Skeletal muscle satellite cell (primary cell): ENCODE results near the gene ZMIZ1.

Experiments used
- H3K27me3 ChIP-seq: 2 replicates; pipeline ENCODE4 v1.7.0; 2013; ENCODE audit warnings: low read length; ENCODE audit not compliant: control insufficient read depth, insufficient read depth
- H3K36me3 ChIP-seq: 2 replicates; pipeline ENCODE4 v1.7.0; 2013; ENCODE audit warnings: mild to moderate bottlenecking, control low read depth, low read length; ENCODE audit not compliant: insufficient read depth
- H3K4me1 ChIP-seq: 2 replicates; pipeline ENCODE4 v1.7.0; 2013; ENCODE audit warnings: low read length; ENCODE audit not compliant: control insufficient read depth, insufficient read depth
- H3K4me2 ChIP-seq: 2 replicates; pipeline ENCODE4 v1.7.0; 2013; ENCODE audit warnings: mild to moderate bottlenecking, low read length
- H3K4me3 ChIP-seq: 2 replicates; pipeline ENCODE4 v1.7.0; 2013; ENCODE audit warnings: low read length
- H3K9ac ChIP-seq: 2 replicates; pipeline ENCODE4 v1.7.0; 2013; ENCODE audit warnings: mild to moderate bottlenecking, low read depth, low read length, moderate library complexity
- H3K9me3 ChIP-seq: replicated peaks from 2 replicates; pipeline ENCODE4 v1.7.0; 2013; ENCODE audit warnings: mild to moderate bottlenecking, control low read depth, low read length

Gene ZMIZ1

GRCh38 chr10:79142522-79143309 is 74.0 kb downstream of the ZMIZ1 start:
- Histone ChIP-seq H3K4me2 (no peak overlapping the region), H3K27me3 (no peaks in the 10 kb centered on the region), H3K4me3 (no peak overlapping the region), H3K9ac (no peak overlapping the region), H3K9me3 (no peaks in the 10 kb centered on the region), H3K4me1 (peaks cover 71% of the 10 kb centered on the region), H3K36me3 (peaks cover 68% of the 10 kb centered on the region)

DNA sequence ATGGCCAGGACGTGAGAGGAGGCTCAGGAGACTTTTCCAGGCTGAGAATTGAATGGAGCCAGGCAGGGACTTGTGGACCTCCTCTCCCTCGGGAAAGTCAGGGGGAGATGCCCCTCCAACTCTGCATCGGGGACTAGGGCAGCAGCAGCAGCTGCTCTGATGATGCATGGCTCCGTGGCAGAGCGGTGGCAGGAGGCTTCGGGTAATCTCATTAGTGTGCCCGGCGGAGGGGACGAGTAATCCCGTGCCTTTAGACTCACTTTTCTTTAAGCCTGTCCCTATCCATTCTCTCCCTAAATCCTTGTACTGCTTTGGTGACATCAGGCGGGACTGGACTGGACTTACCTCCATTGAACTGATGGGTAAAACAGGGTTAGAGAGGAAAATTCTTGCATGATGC is 75.1 kb downstream of the ZMIZ1 start:
- Histone ChIP-seq H3K4me3 (no peak overlapping the region), H3K36me3 (peaks cover 72% of the 10 kb centered on the region), H3K4me2 (no peak overlapping the region), H3K4me1 (peaks cover 71% of the 10 kb centered on the region), H3K27me3 (no peaks in the 10 kb centered on the region), H3K9ac (no peak overlapping the region), H3K9me3 (no peaks in the 10 kb centered on the region)

- Histone ChIP-seq H3K4me1 (peaks cover 71% of the 10 kb centered on the region), H3K4me2 (no peak overlapping the region), H3K27me3 (no peaks in the 10 kb centered on the region), H3K9ac (no peak overlapping the region), H3K4me3 (no peak overlapping the region), H3K9me3 (no peaks in the 10 kb centered on the region), H3K36me3 (peaks cover 74% of the 10 kb centered on the region)
Observed at GRCh38 chr10:79144351-79145173, 75.8 kb downstream of the ZMIZ1 start.

DNA sequence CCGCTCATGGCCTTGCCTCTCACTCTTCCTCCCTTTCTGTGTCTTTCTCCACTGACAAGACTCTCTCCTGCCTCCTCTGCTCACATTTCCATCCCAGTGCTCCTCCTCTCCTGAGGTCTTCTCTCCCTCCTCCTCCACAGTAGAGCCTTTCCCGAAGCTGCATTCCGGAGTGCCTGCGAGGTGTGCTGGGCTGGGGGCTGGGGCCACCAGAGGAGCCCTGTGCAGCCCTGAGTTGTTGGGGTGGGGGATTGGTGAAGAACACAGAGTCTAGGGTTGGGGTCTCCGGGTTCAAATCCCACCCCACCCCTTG is 76.4 kb downstream of the ZMIZ1 start:
- Histone ChIP-seq H3K4me3 (no peak overlapping the region), H3K27me3 (no peaks in the 10 kb centered on the region), H3K4me2 (no peak overlapping the region), H3K9me3 (no peaks in the 10 kb centered on the region), H3K36me3 (peaks cover 69% of the 10 kb centered on the region), H3K9ac (no peak overlapping the region), H3K4me1 (peaks cover 71% of the 10 kb centered on the region)

DNA sequence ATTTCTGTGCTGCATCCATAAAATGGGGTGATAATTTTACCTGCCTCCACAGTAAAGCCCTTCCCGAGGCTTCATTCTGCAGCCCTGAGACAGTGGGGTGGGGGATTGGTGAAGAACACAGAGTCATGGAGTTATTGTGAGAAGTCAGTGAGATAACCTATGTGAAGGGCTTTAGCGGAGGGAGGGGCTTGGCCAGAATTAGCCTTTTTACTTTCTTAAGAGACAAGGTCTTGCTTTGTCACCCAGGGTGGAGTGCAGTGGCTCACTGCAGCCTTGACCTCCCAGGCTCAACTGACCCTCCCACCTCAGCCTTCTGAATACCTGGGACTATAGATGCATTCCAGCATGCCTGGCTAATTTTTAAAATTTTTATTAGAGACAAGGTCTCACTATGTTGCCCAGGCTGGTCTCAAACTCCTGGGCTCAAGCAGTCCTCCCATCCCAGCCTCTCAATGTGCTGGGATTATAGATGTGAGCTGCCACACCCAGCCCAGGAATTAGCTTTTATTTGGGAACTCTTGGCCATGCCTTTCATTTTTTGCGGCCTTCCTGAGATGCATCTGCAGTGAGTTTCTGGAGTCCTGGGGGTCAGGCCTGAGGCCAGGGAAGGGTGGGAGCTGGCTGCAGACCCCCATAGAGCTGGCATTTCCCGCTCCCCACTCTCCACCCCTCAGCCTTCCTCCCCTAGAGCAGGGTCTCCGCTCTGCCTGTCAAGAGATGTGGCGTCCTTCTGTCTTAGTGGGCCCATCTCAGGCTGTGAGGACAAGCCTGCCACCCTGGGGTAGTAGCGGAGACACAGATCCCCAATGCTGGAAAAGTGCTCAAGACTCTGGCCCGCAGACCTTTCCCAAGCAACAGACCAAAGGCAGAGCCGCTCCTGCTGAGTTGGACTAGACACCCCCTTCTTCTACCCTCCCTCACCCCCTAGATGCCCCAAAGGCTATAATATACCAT is 77.0 kb downstream of the ZMIZ1 start:
- Histone ChIP-seq H3K9ac (peak overlapping the region; percentile 51), H3K4me1 (peaks cover 71% of the 10 kb centered on the region), H3K9me3 (no peaks in the 10 kb centered on the region), H3K4me3 (no peak overlapping the region), H3K36me3 (peaks cover 63% of the 10 kb centered on the region), H3K4me2 (no peak overlapping the region), H3K27me3 (no peaks in the 10 kb centered on the region)

GRCh38 chr10:79146611-79147130 is 77.9 kb downstream of the ZMIZ1 start:
- Histone ChIP-seq H3K36me3 (peaks cover 55% of the 10 kb centered on the region), H3K4me3 (no peak overlapping the region), H3K4me2 (no peak overlapping the region), H3K27me3 (no peaks in the 10 kb centered on the region), H3K9ac (peak overlapping the region; percentile 51), H3K9me3 (no peaks in the 10 kb centered on the region), H3K4me1 (peaks cover 74% of the 10 kb centered on the region)

- Histone ChIP-seq H3K4me3 (no peak overlapping the region), H3K27me3 (no peaks in the 10 kb centered on the region), H3K36me3 (peaks cover 48% of the 10 kb centered on the region), H3K9ac (peak overlapping the region; percentile 51), H3K9me3 (no peaks in the 10 kb centered on the region), H3K4me1 (peaks cover 75% of the 10 kb centered on the region), H3K4me2 (no peak overlapping the region)
Observed at GRCh38 chr10:79147306-79147705, 78.5 kb downstream of the ZMIZ1 start.

DNA sequence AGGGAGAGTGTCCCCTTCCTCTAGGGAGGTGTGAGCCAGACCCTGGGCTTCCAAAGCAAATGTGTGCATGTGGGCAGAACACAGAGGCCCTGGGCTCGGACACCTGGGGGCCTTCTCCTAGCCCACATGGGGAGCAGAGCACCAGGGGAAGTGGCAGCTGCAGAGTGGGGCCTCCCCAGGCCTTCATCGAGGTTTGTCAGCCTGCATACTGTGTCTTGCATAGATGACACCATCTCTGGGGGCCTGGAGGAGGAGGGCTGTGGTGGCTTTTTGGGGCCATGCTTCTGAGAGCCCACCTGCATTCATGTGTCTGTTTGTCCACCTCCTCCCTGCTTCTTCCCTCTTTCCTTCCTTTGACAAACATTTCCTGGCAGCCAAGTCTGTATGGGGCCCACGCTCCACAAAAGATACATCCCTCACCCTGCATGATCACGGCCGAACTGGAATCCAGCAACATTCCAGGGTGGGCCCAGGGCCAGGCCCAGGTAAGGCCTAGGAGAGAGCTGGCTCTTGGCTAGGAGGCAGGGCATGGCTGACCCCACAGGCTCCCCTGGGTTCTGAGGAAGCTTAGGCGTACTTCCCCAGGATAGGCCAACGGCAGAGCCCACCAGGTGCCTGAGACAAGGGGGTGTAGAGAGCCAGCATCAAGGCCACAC is 79.2 kb downstream of the ZMIZ1 start:
- no peaks in the 10 kb centered on the region for H3K9me3 ChIP-seq
- H3K9ac ChIP-seq: peak overlapping the region; percentile 81
- no peak overlapping the region for H3K4me3 ChIP-seq
- H3K4me2 ChIP-seq: no peak overlapping the region
- H3K36me3 ChIP-seq: peaks cover 42% of the 10 kb centered on the region
- H3K4me1 ChIP-seq: peaks cover 81% of the 10 kb centered on the region
- H3K27me3 ChIP-seq: no peaks in the 10 kb centered on the region

DNA sequence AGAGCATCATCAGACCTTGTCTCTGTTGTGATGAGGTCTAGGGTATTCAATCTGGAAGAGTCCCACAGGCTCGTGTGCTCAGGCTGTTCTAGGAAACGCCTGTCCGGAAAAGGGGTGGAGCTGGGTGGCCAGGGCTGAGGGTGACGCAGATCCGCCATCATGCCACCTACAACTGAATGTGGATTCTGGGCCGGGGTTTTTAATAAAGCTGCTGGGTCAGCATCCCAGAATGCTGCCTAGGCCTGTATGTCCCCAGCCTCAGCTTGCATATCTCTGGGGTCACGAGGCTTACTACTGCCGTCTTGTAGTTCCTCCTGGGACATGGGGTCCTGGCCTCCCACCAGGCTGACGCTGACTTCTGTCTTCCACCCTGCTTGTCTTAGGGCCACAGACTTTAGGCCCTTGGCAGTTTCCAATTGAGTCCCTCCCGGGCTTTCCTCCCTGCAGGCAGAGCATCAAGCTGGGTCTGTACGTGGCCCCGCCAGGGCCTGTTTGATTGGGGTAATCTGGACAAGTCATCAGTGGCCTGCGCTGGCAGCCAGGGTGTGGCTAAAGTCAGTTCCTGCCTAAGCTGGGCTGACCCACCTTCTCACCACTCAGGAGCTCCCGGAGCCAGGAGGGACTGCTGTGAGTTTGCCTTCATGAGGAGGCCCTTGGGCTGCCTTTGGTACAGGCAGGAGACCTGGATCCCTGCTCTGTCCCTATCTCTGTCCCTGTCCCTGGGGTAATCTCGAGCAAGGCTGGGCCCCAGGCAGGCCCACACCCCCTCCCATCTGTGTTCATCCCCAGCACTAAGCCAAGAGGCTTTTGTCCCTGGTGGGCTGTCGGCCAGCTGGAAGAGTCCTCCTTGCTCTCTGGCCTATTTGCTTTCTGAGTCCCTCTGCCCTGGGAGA is 79.9 kb downstream of the ZMIZ1 start:
- H3K4me1 ChIP-seq: peaks cover 88% of the 10 kb centered on the region
- peak overlapping the region; percentile 81 for H3K9ac ChIP-seq
- H3K9me3 ChIP-seq: no peaks in the 10 kb centered on the region
- H3K4me2 ChIP-seq: peak overlapping the region; percentile 23
- no peaks in the 10 kb centered on the region for H3K27me3 ChIP-seq
- H3K4me3 ChIP-seq: no peak overlapping the region
- peaks cover 35% of the 10 kb centered on the region for H3K36me3 ChIP-seq

- Histone ChIP-seq H3K27me3 (no peaks in the 10 kb centered on the region), H3K4me3 (no peak overlapping the region), H3K9me3 (no peaks in the 10 kb centered on the region), H3K4me2 (peak overlapping the region; percentile 23), H3K36me3 (peaks cover 29% of the 10 kb centered on the region), H3K4me1 (peaks cover 94% of the 10 kb centered on the region), H3K9ac (peak overlapping the region; percentile 81)
Observed at GRCh38 chr10:79149345-79149661, 80.5 kb downstream of the ZMIZ1 start.
